Measurements from ENCODE around the gene RIMBP3C.
"Not testable (repeated sequence)": the region's sequence is repeated elsewhere in the genome, so short reads cannot be mapped to it uniquely, and the experiment has no call there.

RIMBP3C gene

GRCh38 chr22:21526705-21527500 is 24.4 kb downstream of the RIMBP3C start:
- DNase-seq, result not testable (repeated sequence)

- DNase-seq, result not testable (repeated sequence)
These were observed 34.1 kb downstream of the RIMBP3C start for GRCh38 chr22:21516970-21517764.

- DNase-seq, result not testable (repeated sequence)
These were observed 34.7 kb downstream of the RIMBP3C start for GRCh38 chr22:21516522-21516921.

GRCh38 chr22:21515234-21515633 is 36.0 kb downstream of the RIMBP3C start:
- not testable (repeated sequence) for DNase-seq

- not testable (repeated sequence) for DNase-seq
These were observed 37.1 kb downstream of the RIMBP3C start for GRCh38 chr22:21514117-21514516.

GRCh38 chr22:21512022-21512421 is 39.2 kb downstream of the RIMBP3C start:
- not testable (repeated sequence) for DNase-seq

GRCh38 chr22:21510397-21510796 is 40.9 kb downstream of the RIMBP3C start:
- DNase-seq, result not testable (repeated sequence)

- DNase-seq, result not testable (repeated sequence)
These were observed 51.4 kb downstream of the RIMBP3C start for GRCh38 chr22:21499623-21500506.

GRCh38 chr22:21498489-21498888 is 52.8 kb downstream of the RIMBP3C start:
- not testable (repeated sequence) for DNase-seq

- DNase-seq, result not testable (repeated sequence)
These were observed 53.3 kb downstream of the RIMBP3C start for GRCh38 chr22:21497984-21498383.
